GM19099 (cell line): ENCODE measurements around the gene UCP2.

Source experiments
- POLR2A ChIP-seq: IDR thresholded peaks from 3 replicates; pipeline ENCODE4 v1.6.1; 2011; ENCODE audit warnings: low read depth; ENCODE audit not compliant: insufficient read length; ENCODE audit errors: extremely low read depth

Gene UCP2

DNA sequence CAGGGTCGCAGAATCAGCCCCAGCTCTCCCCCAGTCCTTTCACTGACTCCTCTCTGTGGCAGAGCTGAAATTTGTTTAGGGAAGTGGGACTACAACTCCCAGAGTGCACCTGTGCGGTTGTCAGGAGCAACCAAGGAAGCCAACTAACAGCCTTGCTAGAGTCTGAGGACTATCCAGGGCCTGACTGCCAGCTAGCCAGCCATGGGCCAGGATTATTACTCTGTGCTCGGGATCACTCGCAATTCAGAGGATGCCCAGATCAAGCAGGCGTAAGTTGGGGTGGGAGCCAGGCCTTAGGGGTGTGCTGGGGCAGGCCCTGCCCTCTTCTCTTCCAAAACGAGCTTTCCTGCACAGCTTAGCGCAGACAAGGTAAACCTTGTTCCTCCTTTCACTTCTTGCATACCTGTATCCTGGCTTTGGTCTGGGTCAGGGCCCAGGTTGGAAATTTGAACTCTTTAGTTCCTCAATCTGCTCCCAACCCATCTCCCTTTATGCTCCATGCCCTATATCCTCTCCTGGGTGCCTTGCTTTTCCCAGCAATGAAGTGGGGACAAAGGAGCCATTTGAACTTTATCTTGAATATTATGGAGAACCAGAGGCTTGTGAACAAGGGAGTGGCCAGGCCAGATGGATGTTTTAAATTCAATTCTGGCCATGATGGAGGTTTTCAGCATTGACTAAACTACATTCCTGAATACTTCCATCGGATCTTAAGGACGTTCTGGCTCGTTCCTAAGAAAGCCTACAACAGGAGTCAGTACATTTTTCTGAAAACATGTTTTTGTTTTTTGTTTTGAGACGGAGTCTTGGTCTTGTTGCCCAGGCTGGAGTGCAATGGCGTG, 31.6 kb downstream of the UCP2 start, which contains the start of gene DNAJB13:
TSS of gene DNAJB13 (plus strand) at position 158 of the 842 bp plus-strand sequence. CDS start at position 202, 44 bp downstream.
- TF ChIP-seq POLR2A: no peak

DNA sequence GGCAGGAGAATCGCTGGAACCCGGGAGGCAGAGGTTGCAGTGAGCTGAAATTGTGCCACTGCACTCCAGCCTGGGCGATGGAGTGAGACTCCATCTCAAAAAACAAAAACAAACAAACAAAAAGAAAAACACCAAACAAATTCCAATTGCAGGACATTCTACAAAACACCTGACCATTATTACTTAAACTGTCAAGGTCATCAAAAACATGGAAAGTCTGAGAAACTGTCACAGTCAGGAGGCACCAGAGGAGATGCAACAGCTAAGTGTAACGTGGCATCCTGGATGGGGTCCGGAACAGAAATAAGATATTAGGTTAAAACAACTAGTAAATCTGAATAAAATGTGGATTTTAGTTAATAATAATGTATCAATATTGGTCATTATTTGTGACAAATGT, 32.7 kb downstream of the UCP2 start:
- TF ChIP-seq POLR2A: no peak

- no peak for TF ChIP-seq POLR2A
Observed at GRCh38 chr11:73949246-73949645, 33.4 kb downstream of the UCP2 start.

GRCh38 chr11:73946798-73947458, 35.7 kb downstream of the UCP2 start:
- TF ChIP-seq POLR2A: no peak

- no peak for TF ChIP-seq POLR2A
Observed at GRCh38 chr11:73945396-73945795, 37.2 kb downstream of the UCP2 start.

DNA sequence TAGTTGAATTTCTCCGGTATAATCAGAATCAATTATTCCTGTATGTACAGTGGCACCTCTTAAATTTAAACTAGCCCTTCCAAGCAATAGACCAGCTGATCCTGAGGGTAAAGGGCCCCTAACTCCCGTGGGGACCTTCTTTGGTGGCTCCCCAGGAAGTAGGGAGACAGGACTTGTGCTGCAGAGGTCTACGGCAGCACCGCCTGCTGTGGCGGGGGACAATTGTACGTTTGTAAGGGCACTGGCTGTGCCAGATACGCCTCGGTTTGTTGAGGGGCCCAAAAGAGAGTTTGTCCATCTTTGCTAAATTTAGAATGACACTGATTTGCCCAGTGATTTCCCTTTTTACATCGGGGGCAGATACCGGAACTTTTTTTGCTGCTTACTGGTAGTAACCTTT, 37.7 kb downstream of the UCP2 start:
- TF ChIP-seq POLR2A: no peak

GRCh38 chr11:73944085-73944484, 38.6 kb downstream of the UCP2 start:
- TF ChIP-seq POLR2A: no peak

- TF ChIP-seq POLR2A: no peak
Observed at GRCh38 chr11:73942010-73942409, 40.6 kb downstream of the UCP2 start.

GRCh38 chr11:73940801-73941570, 41.7 kb downstream of the UCP2 start:
- no peak for TF ChIP-seq POLR2A

GRCh38 chr11:73939096-73939495, 43.5 kb downstream of the UCP2 start:
- TF ChIP-seq POLR2A: no peak

GRCh38 chr11:73932781-73933180, 49.9 kb downstream of the UCP2 start:
- TF ChIP-seq POLR2A: no peak

GRCh38 chr11:73931951-73932350, 50.7 kb downstream of the UCP2 start:
- TF ChIP-seq POLR2A: no peak

- no peak for TF ChIP-seq POLR2A
Observed at GRCh38 chr11:73931039-73931645, 51.5 kb downstream of the UCP2 start.

GRCh38 chr11:73929388-73929787, 53.3 kb downstream of the UCP2 start:
- no peak for TF ChIP-seq POLR2A
